Bronchial epithelial cell (primary cell): ENCODE results near the gene SURF6. TPM values are rescaled to one million over a fixed set of nuclear protein-coding genes. Genes with fewer than 3 reads are reported as not detected.
A peak's percentile ranks its signal among the peaks of the same experiment; 100 is the strongest.

Experiments used
- DNase-seq: peaks from one replicate; pipeline ENCODE4 v3.0.0-alpha.2; 2010; ENCODE audit warnings: low read depth
- FAIRE-seq: peaks from 2 replicates; lab custom pipeline; 2011; peaks lifted over from hg19 to GRCh38; lab: Jason Lieb, UNC
- H3K27me3 ChIP-seq: 2 replicates; pipeline ENCODE4 v1.5.1; 2011; ENCODE audit warnings: low read length; ENCODE audit not compliant: control insufficient read depth, insufficient read depth
- H3K36me3 ChIP-seq: 2 replicates; pipeline ENCODE4 v1.5.1; 2011; ENCODE audit warnings: low read length; ENCODE audit not compliant: control insufficient read depth, insufficient read depth
- H3K4me3 ChIP-seq: 2 replicates; pipeline ENCODE4 v1.5.1; 2011; ENCODE audit warnings: mild to moderate bottlenecking, low read depth, low read length, control low read depth
- total RNA-seq: library from RNA; depleted of rRNA; stranded (reverse); fragments of >200 nt; gene quantifications from 2 replicates; pipeline ENCODE4 v1.2.1, GENCODE V29; 2014
- TF ChIP-seq, protein P1 (sequence below): IDR thresholded peaks from 2 replicates; pipeline ENCODE4 v1.5.1; 2011; ENCODE audit warnings: mild to moderate bottlenecking, moderate library complexity, low read length, control low read depth, inconsistent platforms; ENCODE audit not compliant: insufficient read depth, severe bottlenecking

SURF6 gene
- total RNA-seq, 1 donor from 2014 or later: 9.0 TPM

GRCh38 chr9:133370685-133371084 lies 34.7 kb upstream of the SURF6 start:
- DNase-seq: no peak
- peaks cover 27% of the 10 kb centered on the region for H3K36me3 ChIP-seq
- H3K27me3 ChIP-seq: no peaks in the 10 kb centered on the region
- no peak for FAIRE-seq
- TF ChIP-seq, protein P1, sequence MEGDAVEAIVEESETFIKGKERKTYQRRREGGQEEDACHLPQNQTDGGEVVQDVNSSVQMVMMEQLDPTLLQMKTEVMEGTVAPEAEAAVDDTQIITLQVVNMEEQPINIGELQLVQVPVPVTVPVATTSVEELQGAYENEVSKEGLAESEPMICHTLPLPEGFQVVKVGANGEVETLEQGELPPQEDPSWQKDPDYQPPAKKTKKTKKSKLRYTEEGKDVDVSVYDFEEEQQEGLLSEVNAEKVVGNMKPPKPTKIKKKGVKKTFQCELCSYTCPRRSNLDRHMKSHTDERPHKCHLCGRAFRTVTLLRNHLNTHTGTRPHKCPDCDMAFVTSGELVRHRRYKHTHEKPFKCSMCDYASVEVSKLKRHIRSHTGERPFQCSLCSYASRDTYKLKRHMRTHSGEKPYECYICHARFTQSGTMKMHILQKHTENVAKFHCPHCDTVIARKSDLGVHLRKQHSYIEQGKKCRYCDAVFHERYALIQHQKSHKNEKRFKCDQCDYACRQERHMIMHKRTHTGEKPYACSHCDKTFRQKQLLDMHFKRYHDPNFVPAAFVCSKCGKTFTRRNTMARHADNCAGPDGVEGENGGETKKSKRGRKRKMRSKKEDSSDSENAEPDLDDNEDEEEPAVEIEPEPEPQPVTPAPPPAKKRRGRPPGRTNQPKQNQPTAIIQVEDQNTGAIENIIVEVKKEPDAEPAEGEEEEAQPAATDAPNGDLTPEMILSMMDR: no peak
- no peak overlapping the region for H3K4me3 ChIP-seq

DNA sequence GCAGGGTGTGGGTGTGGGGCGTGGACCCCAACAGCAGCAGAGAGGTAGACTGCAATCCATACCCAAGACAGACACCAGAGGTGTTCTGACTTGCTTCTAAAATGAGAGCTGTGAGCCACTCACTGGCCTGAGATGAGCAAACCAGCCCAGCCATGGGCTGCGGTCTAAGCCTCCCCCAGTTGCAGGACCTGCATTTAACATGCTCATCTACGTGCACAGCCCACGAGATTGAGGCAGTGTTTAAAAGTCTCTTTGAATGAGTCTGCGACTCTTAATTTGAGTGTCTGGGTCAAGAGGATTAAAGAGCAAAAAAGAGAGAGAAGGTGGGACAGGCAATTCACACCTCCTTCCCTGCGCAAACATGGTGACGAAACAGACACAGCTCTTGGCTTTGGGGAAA lies 33.9 kb upstream of the SURF6 start:
- Histone ChIP-seq H3K4me3 (no peak overlapping the region), H3K27me3 (no peaks in the 10 kb centered on the region), H3K36me3 (peaks cover 27% of the 10 kb centered on the region)
- FAIRE-seq (no peak), DNase-seq (no peak)
- TF ChIP-seq, protein P1: no peak

GRCh38 chr9:133369422-133369821 lies 33.4 kb upstream of the SURF6 start:
- FAIRE-seq (no peak), DNase-seq (no peak)
- TF ChIP-seq, protein P1: no peak
- Histone ChIP-seq H3K36me3 (peaks cover 27% of the 10 kb centered on the region), H3K4me3 (no peak overlapping the region), H3K27me3 (no peaks in the 10 kb centered on the region)

DNA sequence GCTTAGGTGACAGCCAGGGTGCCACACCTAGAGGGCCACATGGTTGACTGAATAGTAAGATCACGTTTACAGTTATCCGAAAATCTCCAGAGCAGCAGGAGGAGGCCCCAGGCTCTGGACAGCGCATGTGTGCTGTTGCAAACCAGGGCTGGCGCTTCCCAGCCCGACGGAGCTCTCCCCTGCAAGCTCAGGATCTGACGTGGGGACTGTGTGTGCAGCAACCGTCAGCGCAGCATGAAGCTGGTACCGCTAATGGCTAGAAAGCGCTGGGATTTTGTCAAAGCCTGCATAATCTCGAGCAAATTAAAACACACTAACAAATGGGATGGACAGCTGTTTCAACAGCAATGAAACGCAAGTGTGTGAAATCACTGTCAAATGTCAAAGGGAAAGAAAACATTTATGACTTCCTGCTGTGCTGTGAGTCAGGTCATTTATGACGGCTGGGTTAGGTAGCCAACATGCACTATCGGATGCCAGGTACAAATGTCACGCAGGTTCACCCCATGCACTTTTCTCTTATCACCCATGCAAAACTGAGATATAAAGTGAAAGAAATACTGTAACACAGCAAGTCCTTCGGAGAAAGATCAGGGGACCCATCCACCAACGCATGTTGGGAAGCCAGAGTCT lies 32.4 kb upstream of the SURF6 start:
- FAIRE-seq (peak; percentile 47), DNase-seq (no peak)
- Histone ChIP-seq H3K27me3 (no peaks in the 10 kb centered on the region), H3K36me3 (peaks cover 32% of the 10 kb centered on the region), H3K4me3 (no peak overlapping the region)
- TF ChIP-seq, protein P1: no peak

DNA sequence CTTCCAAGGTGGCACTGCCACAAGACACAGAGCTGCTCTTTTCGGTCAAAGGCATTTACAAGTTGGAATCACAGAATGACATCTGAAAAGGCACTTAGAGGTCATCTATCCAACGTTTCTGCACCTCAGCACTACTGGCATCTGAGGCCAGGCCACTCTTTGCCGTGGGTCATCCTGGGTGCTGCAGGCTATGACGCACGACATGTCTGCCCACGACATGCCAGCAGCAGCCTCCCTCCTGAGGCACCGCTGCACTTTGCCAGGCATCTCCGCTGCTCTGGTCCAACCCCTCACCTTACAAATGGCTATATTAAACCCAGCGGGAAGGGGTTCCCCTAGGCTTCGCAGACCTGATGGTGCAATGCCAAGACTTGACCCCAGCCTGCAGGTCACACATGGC lies 31.8 kb upstream of the SURF6 start:
- no peak overlapping the region for H3K4me3 ChIP-seq
- TF ChIP-seq, protein P1: no peak
- FAIRE-seq (no peak), DNase-seq (no peak)
- H3K27me3 ChIP-seq: no peaks in the 10 kb centered on the region
- H3K36me3 ChIP-seq: peaks cover 33% of the 10 kb centered on the region

DNA sequence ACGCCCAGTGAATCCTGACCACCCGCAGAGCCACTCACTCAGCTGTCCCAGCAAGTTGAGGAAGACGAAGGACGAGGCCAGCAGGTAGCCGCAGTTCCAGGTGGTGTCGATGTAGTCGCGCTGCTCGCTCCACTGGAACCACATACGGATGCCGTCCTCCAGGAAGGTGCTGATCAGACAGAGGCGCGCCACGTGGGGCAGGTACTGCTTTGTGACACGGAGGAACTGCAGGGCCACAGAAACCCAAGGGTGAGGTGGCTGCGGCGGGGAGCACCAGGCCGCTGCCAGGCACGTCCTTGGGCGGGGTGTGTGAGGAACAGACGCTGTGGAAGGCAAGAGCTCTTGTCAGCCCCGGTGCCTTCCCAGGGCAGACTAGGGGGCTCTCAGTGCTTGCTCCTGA lies 31.2 kb upstream of the SURF6 start:
- Histone ChIP-seq H3K4me3 (no peak overlapping the region), H3K36me3 (peaks cover 34% of the 10 kb centered on the region), H3K27me3 (no peaks in the 10 kb centered on the region)
- TF ChIP-seq, protein P1: no peak
- no peak for DNase-seq
- FAIRE-seq: no peak
